K562 (cell line): ENCODE measurements around the gene RNF138. TPM values are rescaled to one million over a fixed set of nuclear protein-coding genes. Genes with fewer than 3 reads are reported as not detected.

Source experiments
- ATF7 ChIP-seq: fragments of 450-650 bp; IDR thresholded peaks from 2 replicates; pipeline ENCODE4 v1.7.1; 2014; ENCODE audit warnings: mild to moderate bottlenecking, moderate library complexity
- BRF2 ChIP-seq: IDR thresholded peaks from 3 replicates; pipeline ENCODE4 v1.6.1; 2011; ENCODE audit warnings: borderline replicate concordance, mild to moderate bottlenecking; ENCODE audit not compliant: insufficient read length, insufficient read depth
- E2F6 ChIP-seq, 2 experiments: IDR thresholded peaks; 2 replicates each; pipeline ENCODE4 v1.6.1; 2011; ENCODE audit warnings: borderline replicate concordance in 1 of 2, control low read depth in 1 of 2, low read depth in 1 of 2, low read length in 1 of 2, mild to moderate bottlenecking in 1 of 2, mixed read lengths in 1 of 2, moderate library complexity in 1 of 2; ENCODE audit not compliant: insufficient read depth in 1 of 2, insufficient read length in 1 of 2, poor library complexity in 1 of 2, severe bottlenecking in 1 of 2; ENCODE audit errors: extremely low read depth in 1 of 2
- HDAC8 ChIP-seq: fragments of 450-650 bp; IDR thresholded peaks from 2 replicates; pipeline ENCODE4 v1.6.1; 2016; ENCODE audit warnings: mild to moderate bottlenecking, missing genetic modification characterization, moderate library complexity, missing compliant biosample characterization
- HMGN3 ChIP-seq: IDR thresholded peaks from 2 replicates; pipeline ENCODE4 v1.6.1; 2011; ENCODE audit warnings: borderline replicate concordance, low read depth, mild to moderate bottlenecking, mixed read lengths, low read length; ENCODE audit not compliant: insufficient read length; ENCODE audit errors: extremely low read depth
- KAT8 ChIP-seq: fragments of 450-650 bp; IDR thresholded peaks from 2 replicates; pipeline ENCODE4 v1.6.1; 2016; ENCODE audit warnings: low read depth, mild to moderate bottlenecking
- MBD2 ChIP-seq: sonication (generic); IDR thresholded peaks from 2 replicates; pipeline ENCODE4 v1.6.1; 2016; ENCODE audit warnings: low read depth, borderline replicate concordance
- NFE2 ChIP-seq: IDR thresholded peaks from 2 replicates; pipeline ENCODE4 v1.6.1; 2014; ENCODE audit warnings: antibody characterized with exemption, low read depth
- NKRF ChIP-seq: fragments of 450-650 bp; IDR thresholded peaks from 2 replicates; pipeline ENCODE4 v1.6.1; 2016; ENCODE audit warnings: borderline replicate concordance
- NR2C1 ChIP-seq, 2 experiments: fragments of 450-650 bp; IDR thresholded peaks; 2 replicates each; pipeline ENCODE4 v1.6.1; 2017; ENCODE audit warnings: mild to moderate bottlenecking in 2 of 2, antibody characterized with exemption in 1 of 2, inconsistent platforms in 1 of 2, missing compliant biosample characterization in 1 of 2, missing genetic modification characterization in 1 of 2
- NR3C1 ChIP-seq: sonication (generic); formaldehyde crosslinking; IDR thresholded peaks from 2 replicates; pipeline ENCODE4 v1.8.1; 2022; ENCODE audit warnings: missing genetic modification reagents
- PML ChIP-seq: IDR thresholded peaks from 2 replicates; pipeline ENCODE4 v1.6.1; 2012; ENCODE audit warnings: low read length, inconsistent platforms
- STAT5A ChIP-seq: IDR thresholded peaks from 2 replicates; pipeline ENCODE4 v1.6.1; 2012; ENCODE audit warnings: low read length, inconsistent platforms, borderline replicate concordance
- TAF15 ChIP-seq: fragments of 200-400 bp; formaldehyde crosslinking; IDR thresholded peaks from 2 replicates; pipeline ENCODE4 v1.6.1; 2017; ENCODE audit warnings: mild to moderate bottlenecking, low read depth, low read length, moderate library complexity
- TAF7 ChIP-seq: fragments of 450-650 bp; IDR thresholded peaks from 2 replicates; pipeline ENCODE4 v1.6.1; 2016; ENCODE audit warnings: missing genetic modification characterization, missing compliant biosample characterization
- TBL1XR1 ChIP-seq, 2 experiments: IDR thresholded peaks; 2 replicates each; pipeline ENCODE4 v1.6.1; 2012; ENCODE audit warnings: improper control_type of control experiment in 2 of 2, low read length in 2 of 2, mild to moderate bottlenecking in 1 of 2
- ZBTB11 ChIP-seq, 3 experiments: fragments of 200-800 bp in 1 of 3; fragments of 250-450 bp in 1 of 3; fragments of 450-650 bp in 1 of 3; sonication (Bioruptor Pico) in 1 of 3; sonication (Bioruptor generic) in 1 of 3; formaldehyde crosslinking in 1 of 3; IDR thresholded peaks; 2 replicates each; pipeline versions ENCODE4 v1.6.1 to v1.8.0; 2016 to 2022; ENCODE audit warnings: mild to moderate bottlenecking in 2 of 3, missing genetic modification characterization in 2 of 3, missing compliant biosample characterization in 1 of 3, moderate library complexity in 1 of 3
- polyA plus RNA-seq, 8 experiments: library from polyadenylated mRNA; depleted of rRNA in 4 of 8; stranded (reverse) in 5 of 8; unstranded in 3 of 8; fragments of >200 nt; fragmentation: Nextera tagmentation in 2 of 8; fragmentation: Illumina TruSeq in 1 of 8; extraction: Ambion mirVana in 2 of 8; extraction: Trizol in 1 of 8; gene quantifications; 2 replicates each; pipeline versions ENCODE4 v1.2.1 to v1.2.3, GENCODE V29; 2011 to 2014; ENCODE audit warnings: inconsistent platforms in 1 of 8, missing spikeins in 1 of 8
- total RNA-seq, 7 experiments: library from RNA; depleted of rRNA in 6 of 7; stranded (reverse); fragments of >200 nt in 6 of 7; fragmentation: Illumina TruSeq in 2 of 7; extraction: Trizol in 2 of 7; gene quantifications; 2 replicates each; pipeline versions ENCODE4 v1.2.1 to v1.2.3, GENCODE V29; 2011 to 2021; ENCODE audit warnings: low replicate concordance in 1 of 7

RNF138 gene
- total and polyA plus RNA-seq, 9 of the 15 experiments (the other 6 are each of a cell fraction or from before 2014, with no cell fraction given): 47.6 to 100 (median 62.5) TPM

GRCh38 chr18:32091724-32092421 lies at the start of gene RNF138 (continued):
- TF ChIP-seq NKRF: peak; percentile 75; the same call in 1 of the 2 replicates
- TF ChIP-seq NR3C1 (CRISPR knock-in tag): peak; percentile 46; the same call in 1 of the 2 replicates
- peak in 1 of 3 experiments; percentile 54; a peak in 2 of 6 replicates for TF ChIP-seq ZBTB11 (CRISPR knock-in tag; IDR thresholded peaks at IDR 0.05)
- no peak for TF ChIP-seq TAF15
- TF ChIP-seq NFE2: no peak
- TF ChIP-seq TAF7: 0 out of 2 replicates have a peak, but pooled peaks have one; percentile 62
- TF ChIP-seq HDAC8 (tag): 0 out of 2 replicates have a peak, but pooled peaks have one; percentile 76
- peak; percentile 59 for TF ChIP-seq HMGN3
- TF ChIP-seq STAT5A: no peak
- 0 out of 4 replicates have a peak, but pooled peaks of 1 of the 2 experiments have one; percentile 28 for TF ChIP-seq TBL1XR1 (IDR thresholded peaks at IDR 0.05; ENCODE audit: low read length in 2 of 2)
- TF ChIP-seq MBD2: no peak
- TF ChIP-seq ATF7: peak; percentile 80; the same call in 1 of the 2 replicates
- TF ChIP-seq NR2C1 (IDR thresholded peaks at IDR 0.05): no peak
- no peak; the same call in 1 of the 2 replicates for TF ChIP-seq NR2C1 (tag; IDR thresholded peaks at IDR 0.05)
- TF ChIP-seq E2F6 (IDR thresholded peaks at IDR 0.05; ENCODE audit: borderline replicate concordance in 1 of 2, extremely low read depth in 1 of 2, insufficient read depth in 1 of 2, insufficient read length in 1 of 2, low read depth in 1 of 2, low read length in 1 of 2, poor library complexity in 1 of 2, severe bottlenecking in 1 of 2): peak; percentile 92 to 96
- TF ChIP-seq BRF2: no peak
- TF ChIP-seq KAT8: no peak
- TF ChIP-seq PML: peak; percentile 71; the same call in 1 of the 2 replicates
